ENCODE measurements around the gene NFATC2.

Gene NFATC2

GRCh38 chr20:51412951-51413481 is 129.5 kb downstream of the NFATC2 start:
- no peak for DNase-seq (ENCODE audit: low spot score)

GRCh38 chr20:51412333-51412871 is 130.1 kb downstream of the NFATC2 start:
- DNase-seq (ENCODE audit: low spot score): no peak

- no peak for DNase-seq (ENCODE audit: low spot score)
Observed at GRCh38 chr20:51411870-51412269, 130.6 kb downstream of the NFATC2 start.

DNA sequence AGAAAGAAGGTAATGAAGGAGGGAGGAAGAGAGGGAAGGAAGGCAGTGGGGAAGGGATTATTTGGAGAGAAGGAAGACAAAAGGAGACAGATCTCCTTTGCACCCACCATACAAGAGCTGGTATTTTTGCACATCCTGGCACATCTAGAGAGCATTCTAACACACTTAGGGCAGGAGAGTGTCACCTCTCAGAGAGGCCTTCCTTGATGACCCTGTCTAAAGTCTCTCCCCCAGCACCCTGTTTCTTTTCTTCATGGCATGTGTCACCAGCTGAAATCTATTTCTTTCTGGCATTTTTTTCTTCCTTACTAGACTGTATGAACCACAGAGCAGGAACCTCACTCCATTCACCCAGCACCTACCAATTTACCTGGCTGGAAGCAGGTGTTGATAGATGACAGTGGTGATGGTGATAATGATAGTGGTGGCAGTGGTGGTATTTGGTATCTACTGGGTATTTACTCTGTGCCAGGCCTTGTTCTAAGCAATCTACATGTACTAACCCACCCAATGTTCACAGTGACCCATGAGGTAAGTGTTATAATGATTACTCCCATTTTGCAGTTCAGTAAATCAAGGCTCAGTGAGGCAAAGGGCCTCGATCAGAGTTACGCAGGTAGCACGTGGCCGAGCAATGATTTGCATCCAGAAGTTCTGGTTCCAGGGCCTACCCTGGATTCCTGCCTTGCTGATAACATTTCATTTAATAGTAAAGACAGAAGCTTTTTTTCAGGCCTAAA is 131.8 kb downstream of the NFATC2 start:
- DNase-seq (ENCODE audit: low spot score): no peak

DNA sequence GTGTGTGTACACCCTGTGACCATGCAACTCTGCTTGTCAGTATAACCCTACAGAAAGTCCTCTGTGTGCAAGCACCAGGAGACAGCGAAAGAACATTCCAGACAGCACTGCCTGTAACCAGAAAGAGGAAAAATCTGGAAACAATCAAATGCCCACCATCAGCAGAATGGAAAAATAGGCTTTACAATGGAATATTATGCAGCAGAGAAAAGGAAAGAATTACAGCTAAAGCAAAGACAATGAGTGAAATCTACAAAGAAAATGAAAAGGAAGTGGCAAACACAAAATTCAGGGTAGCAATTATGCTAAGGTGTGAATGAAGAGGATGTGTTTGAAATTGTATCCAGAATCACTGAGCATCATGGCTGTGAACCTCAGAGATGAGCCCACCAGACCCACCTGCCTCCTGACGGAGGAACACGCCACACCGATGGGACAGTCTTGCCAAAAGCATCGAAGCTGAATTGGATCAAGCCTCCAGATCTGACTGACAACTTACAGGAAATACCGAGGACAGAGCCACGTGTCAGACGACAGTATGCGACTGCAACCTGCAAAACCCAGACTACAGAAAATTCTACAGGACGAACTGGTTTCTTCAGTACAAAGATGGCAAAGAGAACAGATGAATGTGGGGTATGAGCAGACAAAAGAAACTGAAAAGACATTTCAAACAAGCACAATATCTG is 133.2 kb downstream of the NFATC2 start:
- no peak for DNase-seq (ENCODE audit: low spot score)

GRCh38 chr20:51404297-51405060 is 138.0 kb downstream of the NFATC2 start:
- DNase-seq (ENCODE audit: low spot score): no peak

DNA sequence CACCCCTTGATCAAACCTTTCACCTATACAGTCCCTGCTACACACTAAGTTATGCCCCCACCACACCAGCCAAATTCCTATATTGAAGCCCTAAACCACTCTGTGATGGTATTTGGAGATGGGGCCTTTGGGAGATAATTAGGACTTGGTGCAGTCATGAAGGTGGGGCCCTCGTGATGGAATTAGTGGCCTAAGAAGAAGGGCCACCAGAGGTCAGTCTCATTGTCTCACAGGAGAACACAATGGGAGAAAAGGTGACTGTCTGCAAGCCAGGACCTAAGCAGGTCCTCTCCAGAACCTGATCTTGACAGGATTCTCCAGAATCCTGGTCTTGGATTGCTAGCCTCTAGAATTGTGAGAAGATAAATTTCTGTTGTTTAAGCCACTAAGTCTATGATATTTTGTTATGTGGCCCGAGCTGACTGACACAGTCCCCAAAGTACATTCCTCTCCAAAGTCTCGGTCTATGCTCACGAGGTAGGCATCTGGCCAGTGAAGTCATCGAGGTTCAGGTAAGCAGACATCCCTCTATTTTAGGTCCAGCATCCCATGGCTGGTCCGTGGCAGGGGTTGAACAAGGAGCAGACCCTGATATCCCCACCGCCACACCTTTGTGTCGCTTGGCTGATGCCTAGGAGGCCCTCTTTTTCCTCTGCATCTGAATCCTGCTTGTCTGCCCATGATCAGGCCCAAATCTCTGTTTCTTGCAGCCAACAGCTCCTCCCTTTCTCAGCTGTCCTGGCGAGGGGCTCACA is 138.9 kb downstream of the NFATC2 start:
- no peak for DNase-seq (ENCODE audit: low spot score)

DNA sequence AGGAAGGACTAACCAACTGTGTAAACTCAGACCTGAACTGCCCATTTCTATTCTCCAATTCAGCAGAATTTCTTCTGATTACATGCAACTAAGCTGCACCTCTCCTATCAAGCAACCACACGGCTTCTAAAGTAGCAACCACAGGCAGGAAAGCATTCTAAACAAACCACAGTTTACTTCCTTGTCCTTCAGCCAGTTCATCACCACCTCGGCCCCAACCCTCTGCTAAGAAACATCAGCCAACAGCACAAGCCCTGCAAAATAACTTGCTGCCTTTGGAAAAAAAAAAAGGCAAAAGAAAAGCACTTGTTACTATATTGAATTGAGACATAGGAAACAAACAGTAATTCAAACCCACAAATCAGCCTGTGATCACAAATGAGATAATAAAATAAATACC is 140.3 kb downstream of the NFATC2 start:
- DNase-seq (ENCODE audit: low spot score): no peak

- no peak for DNase-seq (ENCODE audit: low spot score)
Observed at GRCh38 chr20:51401496-51401895, 141.0 kb downstream of the NFATC2 start.

DNA sequence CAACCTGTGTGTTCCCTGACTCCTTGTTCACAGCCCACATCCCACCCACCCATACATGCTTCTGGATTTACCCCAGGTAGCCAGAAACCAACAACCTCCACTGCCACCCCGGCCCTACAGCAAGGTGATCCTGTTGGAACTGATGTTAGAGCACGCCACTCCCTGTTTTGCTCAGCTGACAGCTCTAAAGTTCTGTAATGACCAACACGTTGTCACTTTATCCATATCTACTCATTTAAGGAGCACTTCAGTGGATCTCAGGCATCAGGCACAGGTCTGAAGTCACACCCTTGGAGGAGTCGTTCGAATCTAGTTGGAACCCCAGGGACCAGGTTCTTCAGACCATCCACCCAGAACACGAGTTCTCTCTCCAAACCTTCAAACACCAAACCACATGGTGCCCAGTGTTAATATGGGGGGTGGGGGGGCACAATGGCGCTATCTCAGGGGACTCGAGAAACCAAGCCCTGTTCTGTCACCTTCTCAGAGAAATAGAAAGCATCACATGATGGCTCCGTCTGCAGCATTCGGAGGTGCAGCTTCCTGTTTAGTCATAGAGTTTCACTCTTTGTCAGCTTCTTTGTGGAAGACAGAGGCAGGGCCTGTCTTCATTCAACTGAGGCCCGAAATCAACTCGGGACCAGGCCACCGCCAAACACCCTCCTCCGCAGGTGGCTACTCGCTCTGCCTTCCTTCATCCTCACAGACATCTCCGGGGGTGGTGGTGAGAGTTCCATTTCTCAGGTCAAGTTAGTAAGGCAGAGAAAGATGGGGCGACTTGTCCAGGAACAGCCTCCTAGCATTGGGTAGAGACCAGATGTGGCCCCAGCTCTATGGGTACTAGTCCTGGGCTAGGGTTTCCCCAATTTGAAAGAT is 142.2 kb downstream of the NFATC2 start:
- DNase-seq (ENCODE audit: low spot score): no peak

DNA sequence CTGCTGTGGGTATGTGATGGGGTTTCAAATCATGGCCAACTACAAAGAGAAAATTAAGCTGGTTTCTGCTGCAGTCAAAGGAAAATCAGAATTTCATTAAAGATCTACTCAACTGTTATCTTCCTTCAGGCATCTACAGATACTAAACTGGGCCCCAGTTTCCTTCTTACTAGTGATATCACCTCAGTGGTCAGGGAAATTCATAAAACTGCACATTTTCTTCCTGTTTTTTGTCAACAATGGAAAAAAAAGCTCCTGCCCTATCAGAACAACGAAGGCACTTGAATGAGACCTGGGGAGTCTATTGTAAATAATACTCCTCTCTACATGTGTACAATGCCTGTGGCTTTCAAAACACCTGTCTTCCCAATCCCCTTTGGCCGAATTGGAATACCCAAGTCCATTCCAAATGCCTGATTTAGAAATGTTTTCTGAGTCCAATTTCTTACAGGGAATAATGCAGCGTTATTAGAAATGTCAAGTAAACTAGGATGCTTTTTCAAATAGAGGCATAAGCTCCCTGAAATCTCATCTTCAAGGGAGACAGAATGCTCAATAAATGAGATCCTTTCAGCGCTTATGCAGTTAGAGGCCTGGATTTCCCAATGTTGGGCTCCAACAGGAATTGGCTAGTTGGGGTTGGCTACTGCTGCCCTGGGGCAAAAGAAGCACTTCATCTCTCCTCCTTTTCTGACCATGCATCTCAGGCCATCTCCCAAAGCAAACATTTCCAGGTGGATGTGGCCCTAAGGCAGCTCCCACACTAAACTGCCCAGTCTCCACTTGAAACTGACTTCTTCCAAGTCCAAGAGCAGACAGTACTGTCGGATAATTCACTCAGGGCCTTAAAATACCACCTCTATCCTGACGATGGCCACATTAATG is 143.3 kb downstream of the NFATC2 start:
- no peak for DNase-seq (ENCODE audit: low spot score)

- no peak for DNase-seq (ENCODE audit: low spot score)
Observed at GRCh38 chr20:51398552-51398951, 144.0 kb downstream of the NFATC2 start.

- no peak for DNase-seq (ENCODE audit: low spot score)
Observed at GRCh38 chr20:51398083-51398482, 144.4 kb downstream of the NFATC2 start.

DNA sequence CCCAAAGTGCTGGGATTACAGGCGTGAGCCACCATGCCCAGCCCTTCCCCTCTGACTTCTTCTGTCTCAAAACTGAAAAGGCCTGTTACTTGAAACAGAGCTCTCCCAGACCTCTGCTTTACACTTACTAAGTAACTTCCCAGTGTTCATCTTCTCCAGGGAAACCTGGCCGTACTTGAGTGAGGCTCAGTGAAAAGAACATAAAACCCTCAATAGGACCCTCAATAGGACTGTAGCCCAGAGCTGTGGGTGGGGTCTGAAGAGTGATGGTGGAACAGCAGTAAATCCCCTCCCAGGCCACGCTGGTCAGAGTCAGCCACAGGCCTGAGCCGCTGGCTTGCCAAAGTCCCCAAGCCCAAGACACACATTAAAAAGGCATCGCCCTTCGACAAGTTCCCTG is 145.4 kb downstream of the NFATC2 start:
- no peak for DNase-seq (ENCODE audit: low spot score)

DNA sequence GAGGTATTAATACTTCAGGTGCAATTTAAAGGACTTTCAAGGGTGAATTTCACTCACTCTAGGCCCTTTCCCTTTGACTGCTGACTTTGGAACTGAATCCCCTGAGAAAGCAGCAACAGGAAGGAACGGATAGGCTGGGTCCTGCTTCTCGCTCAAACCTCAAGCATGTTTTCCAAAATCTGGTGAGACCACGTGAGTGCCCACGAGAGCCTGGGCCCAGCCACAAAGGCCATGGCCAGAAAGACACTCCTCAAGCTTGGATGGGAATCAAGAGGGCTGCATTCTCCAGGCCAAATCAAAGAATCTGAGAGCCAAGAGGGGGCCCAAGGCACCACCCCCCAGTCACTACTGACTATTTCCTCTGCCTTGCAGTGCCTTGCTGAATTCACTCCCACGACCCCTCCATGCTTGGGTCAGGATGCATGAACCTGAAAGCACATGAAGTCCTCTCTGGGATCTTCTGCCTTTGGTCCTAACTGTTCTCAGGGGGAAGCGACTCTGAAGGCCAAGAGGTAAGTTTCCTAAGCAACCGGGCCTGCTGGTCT is 146.1 kb downstream of the NFATC2 start:
- no peak for DNase-seq (ENCODE audit: low spot score)

- DNase-seq (ENCODE audit: low spot score): no peak
Observed at GRCh38 chr20:51394706-51395105, 147.8 kb downstream of the NFATC2 start.

GRCh38 chr20:51393571-51393970 is 148.9 kb downstream of the NFATC2 start:
- DNase-seq (ENCODE audit: low spot score): no peak

GRCh38 chr20:51392614-51393186 is 149.8 kb downstream of the NFATC2 start:
- DNase-seq (ENCODE audit: low spot score): no peak

DNA sequence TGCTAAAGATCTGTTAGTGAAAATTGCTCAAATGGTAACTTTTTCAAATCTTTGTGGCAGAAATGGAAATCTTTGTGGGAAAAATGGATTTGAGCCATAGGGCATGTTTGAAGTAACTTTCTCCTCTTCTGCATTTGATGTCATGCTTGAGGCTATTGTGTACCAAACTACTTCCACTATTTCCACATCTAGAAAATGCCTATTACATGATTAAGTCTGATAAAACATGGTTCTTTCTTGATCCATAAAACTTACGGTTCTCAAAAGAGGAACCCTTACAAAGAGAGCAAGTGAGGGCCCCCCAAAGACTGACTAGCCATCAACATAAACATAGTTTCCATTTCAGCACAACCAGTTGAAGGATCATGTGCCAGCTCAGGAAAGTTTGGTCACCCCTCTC is 150.6 kb downstream of the NFATC2 start:
- no peak for DNase-seq (ENCODE audit: low spot score)
